Epithelial cell of esophagus (primary cell): Measurements from ENCODE around the gene TFPI2.

ENCODE experiments used
- DNase-seq: peaks from one replicate; pipeline ENCODE4 v3.0.0; 2010; ENCODE audit warnings: low read depth
- H3K4me3 ChIP-seq: 2 replicates; pipeline ENCODE4 v1.5.1; 2011; ENCODE audit warnings: mild to moderate bottlenecking, low read length, control low read depth
- CTCF ChIP-seq: IDR thresholded peaks from 2 replicates; pipeline ENCODE4 v1.5.1; 2011; ENCODE audit warnings: low read depth, mild to moderate bottlenecking, low read length, control low read depth, inconsistent platforms; ENCODE audit not compliant: insufficient read depth; ENCODE audit errors: missing control alignments

TFPI2 gene

GRCh38 chr7:93873998-93874574 lies 16.5 kb downstream of the TFPI2 start:
- DNase-seq: no peak
- TF ChIP-seq CTCF: no peak
- H3K4me3 ChIP-seq: no peak overlapping the region

- no peak for TF ChIP-seq CTCF
- DNase-seq: no peak
- no peak overlapping the region for H3K4me3 ChIP-seq
These were observed 23.7 kb downstream of the TFPI2 start for GRCh38 chr7:93866886-93867285.

- no peak overlapping the region for H3K4me3 ChIP-seq
- DNase-seq: peak; percentile 92
- TF ChIP-seq CTCF: no peak
These were observed 27.9 kb downstream of the TFPI2 start for GRCh38 chr7:93862651-93863050.

- H3K4me3 ChIP-seq: no peak overlapping the region
- DNase-seq: no peak
- TF ChIP-seq CTCF: peak; percentile 6
These were observed 29.1 kb downstream of the TFPI2 start for GRCh38 chr7:93861325-93861949.

- peak; percentile 90 for DNase-seq
- H3K4me3 ChIP-seq: no peak overlapping the region
- no peak for TF ChIP-seq CTCF
These were observed 30.3 kb downstream of the TFPI2 start for GRCh38 chr7:93860261-93860660.

- DNase-seq: no peak
- TF ChIP-seq CTCF: no peak
- H3K4me3 ChIP-seq: no peak overlapping the region
These were observed 31.7 kb downstream of the TFPI2 start for GRCh38 chr7:93858857-93859256.

- H3K4me3 ChIP-seq: no peak overlapping the region
- TF ChIP-seq CTCF: no peak
- DNase-seq: peak; percentile 72
These were observed 34.2 kb downstream of the TFPI2 start for GRCh38 chr7:93856323-93856722.
